Ishikawa (cell line): ENCODE data around the gene PNPLA6.

Experiments used
- CEBPB ChIP-seq: IDR thresholded peaks from 2 replicates; pipeline ENCODE4 v1.6.1; 2012
- CREB1 ChIP-seq: IDR thresholded peaks from 2 replicates; pipeline ENCODE4 v1.6.1; 2012; ENCODE audit warnings: low read depth
- EGR1 ChIP-seq: IDR thresholded peaks from 2 replicates; pipeline ENCODE4 v1.6.1; 2012
- EP300 ChIP-seq: IDR thresholded peaks from 2 replicates; pipeline ENCODE4 v1.6.1; 2012; ENCODE audit warnings: borderline replicate concordance
- FOXM1 ChIP-seq: IDR thresholded peaks from 2 replicates; pipeline ENCODE4 v1.6.1; 2012; ENCODE audit warnings: low read depth, borderline replicate concordance
- MAX ChIP-seq: IDR thresholded peaks from 2 replicates; pipeline ENCODE4 v1.6.1; 2012
- NFIC ChIP-seq: IDR thresholded peaks from 2 replicates; pipeline ENCODE4 v1.6.1; 2012
- RAD21 ChIP-seq: IDR thresholded peaks from 2 replicates; pipeline ENCODE4 v1.6.1; 2012; ENCODE audit warnings: low read depth
- TAF1 ChIP-seq: IDR thresholded peaks from 2 replicates; pipeline ENCODE4 v1.6.1; 2012; ENCODE audit warnings: low read depth, mild to moderate bottlenecking
- TCF12 ChIP-seq: IDR thresholded peaks from 2 replicates; pipeline ENCODE4 v1.6.1; 2012; ENCODE audit warnings: low read depth
- TEAD4 ChIP-seq: IDR thresholded peaks from 2 replicates; pipeline ENCODE4 v1.6.1; 2012
- YY1 ChIP-seq: IDR thresholded peaks from 2 replicates; pipeline ENCODE4 v1.6.1; 2012; ENCODE audit warnings: low read depth
- ZBTB7A ChIP-seq: IDR thresholded peaks from 2 replicates; pipeline ENCODE4 v1.6.1; 2012; ENCODE audit warnings: low read depth
- TF ChIP-seq, protein P1 (sequence below): IDR thresholded peaks from 2 replicates; pipeline ENCODE4 v1.6.1; 2012
- TF ChIP-seq, protein P2 (sequence below): IDR thresholded peaks from 2 replicates; pipeline ENCODE4 v1.6.1; 2012; ENCODE audit warnings: low read depth, mild to moderate bottlenecking

Gene PNPLA6

DNA sequence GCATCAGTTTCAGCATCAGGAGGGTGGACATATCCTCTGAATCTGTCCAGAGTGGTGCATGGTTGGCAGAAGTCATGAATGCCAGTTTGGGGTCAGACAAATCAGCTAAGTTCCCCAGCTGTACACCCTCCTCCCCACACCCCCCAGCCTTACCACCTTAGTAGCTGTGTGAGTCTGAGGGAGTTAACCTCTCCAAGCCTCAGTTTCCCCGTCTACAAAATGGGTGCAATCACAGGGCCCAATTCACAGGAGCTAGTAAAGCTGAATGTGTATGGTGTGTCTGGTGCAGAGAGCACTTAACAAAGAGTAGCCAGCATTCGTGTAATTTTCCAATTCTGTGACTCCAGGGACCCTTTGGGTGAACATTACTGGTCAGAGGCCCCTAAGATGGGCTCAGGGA lies 33.0 kb upstream of the PNPLA6 start:
- TF ChIP-seq EGR1 (no peak), ZBTB7A (no peak), MAX (no peak), RAD21 (no peak), TAF1 (no peak), YY1 (no peak), CREB1 (no peak), CEBPB (no peak), TCF12 (no peak), FOXM1 (no peak), NFIC (no peak), EP300 (no peak), TEAD4 (no peak)
- TF ChIP-seq, protein P1, sequence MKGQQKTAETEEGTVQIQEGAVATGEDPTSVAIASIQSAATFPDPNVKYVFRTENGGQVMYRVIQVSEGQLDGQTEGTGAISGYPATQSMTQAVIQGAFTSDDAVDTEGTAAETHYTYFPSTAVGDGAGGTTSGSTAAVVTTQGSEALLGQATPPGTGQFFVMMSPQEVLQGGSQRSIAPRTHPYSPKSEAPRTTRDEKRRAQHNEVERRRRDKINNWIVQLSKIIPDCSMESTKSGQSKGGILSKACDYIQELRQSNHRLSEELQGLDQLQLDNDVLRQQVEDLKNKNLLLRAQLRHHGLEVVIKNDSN = no peak
- TF ChIP-seq, protein P2, sequence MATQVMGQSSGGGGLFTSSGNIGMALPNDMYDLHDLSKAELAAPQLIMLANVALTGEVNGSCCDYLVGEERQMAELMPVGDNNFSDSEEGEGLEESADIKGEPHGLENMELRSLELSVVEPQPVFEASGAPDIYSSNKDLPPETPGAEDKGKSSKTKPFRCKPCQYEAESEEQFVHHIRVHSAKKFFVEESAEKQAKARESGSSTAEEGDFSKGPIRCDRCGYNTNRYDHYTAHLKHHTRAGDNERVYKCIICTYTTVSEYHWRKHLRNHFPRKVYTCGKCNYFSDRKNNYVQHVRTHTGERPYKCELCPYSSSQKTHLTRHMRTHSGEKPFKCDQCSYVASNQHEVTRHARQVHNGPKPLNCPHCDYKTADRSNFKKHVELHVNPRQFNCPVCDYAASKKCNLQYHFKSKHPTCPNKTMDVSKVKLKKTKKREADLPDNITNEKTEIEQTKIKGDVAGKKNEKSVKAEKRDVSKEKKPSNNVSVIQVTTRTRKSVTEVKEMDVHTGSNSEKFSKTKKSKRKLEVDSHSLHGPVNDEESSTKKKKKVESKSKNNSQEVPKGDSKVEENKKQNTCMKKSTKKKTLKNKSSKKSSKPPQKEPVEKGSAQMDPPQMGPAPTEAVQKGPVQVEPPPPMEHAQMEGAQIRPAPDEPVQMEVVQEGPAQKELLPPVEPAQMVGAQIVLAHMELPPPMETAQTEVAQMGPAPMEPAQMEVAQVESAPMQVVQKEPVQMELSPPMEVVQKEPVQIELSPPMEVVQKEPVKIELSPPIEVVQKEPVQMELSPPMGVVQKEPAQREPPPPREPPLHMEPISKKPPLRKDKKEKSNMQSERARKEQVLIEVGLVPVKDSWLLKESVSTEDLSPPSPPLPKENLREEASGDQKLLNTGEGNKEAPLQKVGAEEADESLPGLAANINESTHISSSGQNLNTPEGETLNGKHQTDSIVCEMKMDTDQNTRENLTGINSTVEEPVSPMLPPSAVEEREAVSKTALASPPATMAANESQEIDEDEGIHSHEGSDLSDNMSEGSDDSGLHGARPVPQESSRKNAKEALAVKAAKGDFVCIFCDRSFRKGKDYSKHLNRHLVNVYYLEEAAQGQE = no peak

- TF ChIP-seq CEBPB (no peak), TAF1 (no peak), ZBTB7A (no peak), EGR1 (no peak), TCF12 (no peak), TEAD4 (no peak), FOXM1 (no peak), RAD21 (no peak), EP300 (no peak), NFIC (no peak), YY1 (no peak), CREB1 (no peak), MAX (no peak)
- TF ChIP-seq, protein P1 = no peak
- TF ChIP-seq, protein P2 = no peak
Observed at GRCh38 chr19:7504684-7505083, 30.8 kb upstream of the PNPLA6 start.

DNA sequence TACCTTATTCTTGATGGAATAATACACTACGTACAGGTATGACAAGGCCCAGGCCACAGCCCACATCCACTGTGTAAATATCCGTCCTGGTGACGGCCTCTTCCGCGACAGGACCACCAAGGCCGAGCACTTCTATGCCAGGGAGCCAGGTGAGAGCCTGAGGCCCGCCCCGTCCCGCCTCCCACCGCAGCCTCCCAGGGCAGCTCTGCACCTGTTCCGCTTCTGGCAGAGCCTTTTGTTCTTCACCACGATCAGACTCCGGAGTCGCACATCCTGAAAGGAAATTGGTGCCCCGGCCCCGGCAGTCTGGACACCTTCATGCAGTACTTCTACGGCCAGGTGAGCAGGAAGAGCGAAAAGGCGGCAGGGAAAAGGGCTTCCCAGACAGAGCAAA lies 30.2 kb upstream of the PNPLA6 start:
- TF ChIP-seq, protein P1 = no peak

DNA sequence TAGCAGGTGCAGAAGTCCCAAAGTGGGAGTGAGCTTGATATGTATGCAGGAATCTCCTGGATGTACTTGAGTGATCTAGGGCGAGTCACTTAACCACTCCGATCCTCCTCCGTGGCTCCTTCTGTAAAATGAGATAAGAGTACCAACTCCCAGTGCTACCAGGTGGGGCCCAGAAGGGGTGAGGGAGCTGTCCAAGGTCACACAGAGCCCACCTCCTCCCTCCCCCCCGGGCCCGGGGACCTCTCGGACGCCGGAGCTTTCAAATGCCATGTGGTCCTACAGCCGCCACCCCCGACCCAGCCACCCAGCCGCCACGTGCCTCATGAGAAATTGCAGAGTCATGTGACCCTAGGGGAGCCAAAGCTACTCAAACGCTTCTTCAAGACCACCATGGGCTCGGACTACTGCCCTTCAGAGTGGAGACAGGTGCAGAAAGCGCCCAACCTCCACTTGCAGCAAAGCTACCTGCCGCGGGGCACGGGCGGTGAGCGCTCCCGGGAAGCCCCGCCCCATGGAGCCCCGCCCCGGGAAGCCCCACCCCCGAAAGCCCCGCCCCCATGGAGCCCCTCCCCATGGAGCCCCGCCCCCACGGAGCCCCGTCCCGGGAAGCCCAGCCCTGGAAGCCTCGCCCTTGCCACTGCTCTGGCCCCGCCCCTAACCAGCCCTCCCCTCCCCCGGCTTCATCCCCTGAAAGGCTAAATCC lies 29.7 kb upstream of the PNPLA6 start:
- peak; percentile 87 for TF ChIP-seq MAX
- TF ChIP-seq, protein P2 = peak; percentile 69
- TF ChIP-seq CREB1 = no peak
- TF ChIP-seq, protein P1 = peak; percentile 74
- TF ChIP-seq TCF12 = no peak
- TF ChIP-seq ZBTB7A = no peak
